Activated CD4-positive, alpha-beta T cell treated with anti-CD3 and anti-CD28 coated beads, Interleukin-2, amount 10 ng/mL, durations not matched to agents 24 days and 14 days (primary cell): ENCODE data around the gene GNRHR. TPM values are rescaled to one million over a fixed set of nuclear protein-coding genes. Genes with fewer than 3 reads are reported as not detected.
"Not testable (repeated sequence)": the region's sequence is repeated elsewhere in the genome, so short reads cannot be mapped to it uniquely, and the experiment has no call there.

Experiments
- DNase-seq: peaks from one replicate; pipeline ENCODE4 v3.0.0; 2022
- H3K27ac Mint-ChIP-seq: one replicate; pipeline ENCODE4 v1.8.0; 2022; ENCODE audit warnings: mild to moderate bottlenecking, mixed read lengths
- H3K27me3 Mint-ChIP-seq: one replicate; pipeline ENCODE4 v1.8.0; 2022; ENCODE audit warnings: mixed read lengths
- H3K36me3 Mint-ChIP-seq: one replicate; pipeline ENCODE4 v1.8.0; 2022; ENCODE audit warnings: low read depth, mild to moderate bottlenecking, mixed read lengths
- H3K4me1 Mint-ChIP-seq: one replicate; pipeline ENCODE4 v1.8.0; 2021; ENCODE audit warnings: mixed read lengths
- H3K4me3 Mint-ChIP-seq: one replicate; pipeline ENCODE4 v1.8.0; 2022; ENCODE audit warnings: mild to moderate bottlenecking, moderate library complexity, mixed read lengths
- H3K9me3 Mint-ChIP-seq: one replicate; pipeline ENCODE4 v1.8.0; 2021; ENCODE audit warnings: mixed read lengths
- intact Hi-C: fragments of 100-400 bp; cut with micrococcal nuclease; formaldehyde crosslinking; loops from one replicate; pipeline ENCODE4 v1.15.1; 2023
- total RNA-seq: library from RNA; stranded (reverse); gene quantifications from 2 replicates; pipeline ENCODE4 v1.2.3, GENCODE V29; 2022

Gene GNRHR, protein sequence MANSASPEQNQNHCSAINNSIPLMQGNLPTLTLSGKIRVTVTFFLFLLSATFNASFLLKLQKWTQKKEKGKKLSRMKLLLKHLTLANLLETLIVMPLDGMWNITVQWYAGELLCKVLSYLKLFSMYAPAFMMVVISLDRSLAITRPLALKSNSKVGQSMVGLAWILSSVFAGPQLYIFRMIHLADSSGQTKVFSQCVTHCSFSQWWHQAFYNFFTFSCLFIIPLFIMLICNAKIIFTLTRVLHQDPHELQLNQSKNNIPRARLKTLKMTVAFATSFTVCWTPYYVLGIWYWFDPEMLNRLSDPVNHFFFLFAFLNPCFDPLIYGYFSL
- not detected in 2 replicates for total RNA-seq

DNA sequence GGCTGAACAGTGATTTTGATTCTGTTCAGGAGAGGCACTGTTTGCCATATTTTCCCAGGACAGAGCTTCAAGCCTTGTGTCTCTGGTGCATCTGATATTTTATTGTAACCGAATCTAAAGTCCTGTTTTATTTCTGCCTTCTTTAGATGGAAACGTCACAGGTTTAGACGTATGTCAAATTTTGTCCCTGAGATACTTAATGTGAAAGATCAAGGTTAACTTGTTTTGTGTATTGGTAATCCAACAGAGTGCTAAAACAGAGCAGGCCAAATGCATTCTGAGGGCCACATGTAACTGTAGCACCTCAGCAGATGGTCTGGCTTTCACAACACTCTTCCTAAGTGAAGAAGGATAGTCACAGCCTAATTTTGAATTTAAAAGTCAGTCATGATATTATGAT lies at the start of gene GNRHR:
TSS of gene GNRHR (minus strand) at position 101 of the 400 bp plus-strand sequence. CDS start at position 48, 53 bp downstream.
- no peak within 1 kb of the TSS for H3K27ac Mint-ChIP-seq
- intact Hi-C loops = no loop called here
- H3K36me3 Mint-ChIP-seq = no peaks in the 10 kb centered on the region
- no peak within 1 kb of the TSS for H3K4me3 Mint-ChIP-seq
- H3K9me3 Mint-ChIP-seq = no peaks in the 10 kb centered on the region
- DNase-seq = no peak
- no peaks in the 10 kb centered on the region for H3K27me3 Mint-ChIP-seq
- no peaks in the 10 kb centered on the region for H3K4me1 Mint-ChIP-seq

DNA sequence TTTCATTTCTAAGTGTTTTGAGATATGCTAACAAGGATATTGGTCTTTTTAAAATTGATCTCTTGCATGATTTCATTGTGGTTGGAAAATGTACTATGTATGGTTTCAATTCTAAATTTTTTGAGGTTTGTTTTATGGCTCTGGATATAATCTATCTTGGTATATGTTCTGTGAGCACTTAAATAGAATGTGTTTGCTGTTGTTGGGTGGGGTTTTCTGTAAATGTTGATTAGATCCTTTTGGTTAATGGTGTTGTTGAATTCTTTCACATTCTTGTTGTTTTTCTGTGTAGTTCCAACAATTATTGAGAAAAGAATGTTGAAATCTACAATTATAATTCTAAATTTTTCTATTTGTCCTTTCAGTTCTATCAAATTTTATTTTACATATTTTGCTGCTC lies 42.6 kb upstream of the GNRHR start:
- H3K9me3 Mint-ChIP-seq = no peaks in the 10 kb centered on the region
- H3K4me1 Mint-ChIP-seq = peaks cover 5% of the 10 kb centered on the region
- DNase-seq = no peak
- intact Hi-C loops = no loop called here
- no peaks in the 10 kb centered on the region for H3K36me3 Mint-ChIP-seq
- H3K27ac Mint-ChIP-seq = no peak overlapping the region
- no peak overlapping the region for H3K4me3 Mint-ChIP-seq
- H3K27me3 Mint-ChIP-seq = no peaks in the 10 kb centered on the region

DNA sequence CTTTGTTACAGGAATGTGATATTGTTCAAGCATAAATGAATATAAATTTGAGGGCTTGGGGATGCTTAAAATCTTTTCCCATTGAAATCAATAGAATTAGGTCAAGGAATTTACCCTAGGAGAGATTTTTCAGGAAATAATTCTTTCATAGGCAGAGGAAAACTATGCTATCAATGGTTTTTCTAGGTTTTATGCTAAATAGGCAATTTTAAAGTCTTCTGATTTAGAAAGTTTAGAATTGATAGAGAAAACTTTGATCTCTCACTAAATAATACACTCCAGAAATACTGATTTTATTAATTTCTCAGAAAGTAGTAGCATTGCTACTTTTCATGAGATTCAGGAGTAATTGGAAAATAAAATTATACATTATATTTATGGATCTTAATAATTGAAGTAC lies 36.5 kb upstream of the GNRHR start:
- H3K9me3 Mint-ChIP-seq = no peaks in the 10 kb centered on the region
- no peaks in the 10 kb centered on the region for H3K27me3 Mint-ChIP-seq
- DNase-seq = no peak
- intact Hi-C loops = no loop called here
- no peaks in the 10 kb centered on the region for H3K4me1 Mint-ChIP-seq
- no peak overlapping the region for H3K4me3 Mint-ChIP-seq
- H3K27ac Mint-ChIP-seq = no peak overlapping the region
- no peaks in the 10 kb centered on the region for H3K36me3 Mint-ChIP-seq

DNA sequence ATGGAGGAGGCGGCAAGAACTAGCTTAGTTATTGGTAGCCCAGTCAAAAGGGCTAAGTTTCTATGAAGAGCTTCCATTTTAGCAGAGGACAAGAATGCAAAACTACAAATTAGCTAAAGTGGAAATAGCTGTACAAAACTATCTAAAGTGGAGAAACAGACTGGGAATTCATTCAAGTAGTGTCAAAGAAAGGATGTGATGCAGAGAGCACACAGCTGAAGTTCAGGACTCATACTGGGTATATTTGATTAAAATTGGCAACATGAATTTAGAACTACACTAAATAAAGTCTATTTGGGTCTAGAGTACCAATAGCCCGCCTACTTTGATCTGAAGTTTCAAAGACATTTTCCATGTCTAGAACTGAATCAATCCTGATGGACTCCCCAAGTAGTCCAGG lies 33.1 kb upstream of the GNRHR start:
- H3K4me3 Mint-ChIP-seq = no peak overlapping the region
- H3K27ac Mint-ChIP-seq = no peak overlapping the region
- intact Hi-C loops = no loop called here
- H3K36me3 Mint-ChIP-seq = no peaks in the 10 kb centered on the region
- no peak for DNase-seq
- H3K27me3 Mint-ChIP-seq = no peaks in the 10 kb centered on the region
- H3K9me3 Mint-ChIP-seq = no peaks in the 10 kb centered on the region
- no peaks in the 10 kb centered on the region for H3K4me1 Mint-ChIP-seq

DNA sequence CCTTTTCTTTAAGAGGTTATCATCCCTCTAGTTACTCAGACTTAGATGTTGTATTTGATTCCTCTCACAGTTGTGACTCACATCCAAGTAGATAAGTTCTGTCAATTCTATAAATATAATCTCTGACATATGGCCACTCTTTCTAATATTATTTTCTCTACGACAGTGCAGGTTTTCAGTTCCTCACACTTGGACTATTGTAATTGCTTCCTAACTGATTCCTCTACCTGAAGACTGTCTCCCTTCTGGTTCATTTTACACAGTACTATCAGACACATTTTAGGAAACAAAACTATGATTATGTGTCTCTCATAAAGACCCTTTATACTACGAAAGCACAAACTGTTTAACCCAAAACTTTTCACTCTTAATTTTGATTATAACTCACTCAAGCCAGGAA lies 31.3 kb upstream of the GNRHR start:
- H3K9me3 Mint-ChIP-seq = no peaks in the 10 kb centered on the region
- no peaks in the 10 kb centered on the region for H3K4me1 Mint-ChIP-seq
- H3K36me3 Mint-ChIP-seq = no peaks in the 10 kb centered on the region

DNA sequence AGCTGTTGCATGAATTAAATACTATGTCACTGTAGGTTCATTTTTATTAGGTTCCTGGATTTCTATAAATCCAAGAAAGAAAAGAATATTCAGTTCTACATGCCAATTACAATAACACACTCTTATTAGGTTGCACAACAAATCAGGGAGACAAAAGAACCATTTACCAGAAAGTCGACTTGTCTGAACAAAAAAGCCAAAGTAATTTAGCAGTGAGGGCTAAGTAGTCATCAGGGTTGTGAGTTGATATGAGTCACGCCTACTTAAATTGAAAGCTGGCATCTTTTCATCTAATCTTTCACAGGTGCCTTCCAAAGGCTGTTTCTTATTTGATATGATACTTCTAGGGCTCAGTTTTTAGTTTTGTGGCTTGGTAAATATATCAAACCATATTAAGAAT lies 25.4 kb upstream of the GNRHR start:
- H3K4me3 Mint-ChIP-seq = no peak overlapping the region
- intact Hi-C loops = no loop called here
- H3K36me3 Mint-ChIP-seq = no peaks in the 10 kb centered on the region
- H3K27me3 Mint-ChIP-seq = no peaks in the 10 kb centered on the region
- no peak for DNase-seq
- no peaks in the 10 kb centered on the region for H3K9me3 Mint-ChIP-seq
- no peak overlapping the region for H3K27ac Mint-ChIP-seq
- H3K4me1 Mint-ChIP-seq = no peaks in the 10 kb centered on the region

More for the DNA sequence above, 31.3 kb upstream of the GNRHR start:
- Mint-ChIP-seq H3K27me3 (no peaks in the 10 kb centered on the region), H3K27ac (no peak overlapping the region), H3K4me3 (no peak overlapping the region)
- no peak for DNase-seq
- intact Hi-C loops = no loop called here

DNA sequence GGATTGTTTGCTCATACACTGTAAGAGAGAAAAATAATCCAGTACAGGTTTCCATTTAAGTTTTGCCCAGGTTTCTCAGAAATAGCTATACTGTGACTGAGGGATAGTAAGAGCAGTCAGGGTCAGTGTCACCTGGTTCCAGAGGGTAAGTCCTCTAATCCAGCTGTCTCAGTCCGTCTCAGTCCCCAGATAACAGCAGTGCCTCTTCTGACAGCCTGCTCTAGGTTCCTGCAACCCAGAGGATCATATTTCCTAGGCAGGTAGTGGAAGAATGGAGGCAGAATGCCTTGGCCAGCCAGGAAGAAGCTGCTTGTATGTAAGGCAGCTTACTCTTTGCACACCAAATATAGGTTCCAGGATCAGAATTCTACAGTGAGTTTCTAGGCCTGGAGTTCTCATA lies 22.6 kb upstream of the GNRHR start:
- Mint-ChIP-seq H3K36me3 (no peaks in the 10 kb centered on the region), H3K27ac (no peak overlapping the region), H3K27me3 (no peaks in the 10 kb centered on the region), H3K4me1 (no peaks in the 10 kb centered on the region), H3K4me3 (no peak overlapping the region), H3K9me3 (no peaks in the 10 kb centered on the region)
- DNase-seq = no peak
- intact Hi-C loops = no loop called here

DNA sequence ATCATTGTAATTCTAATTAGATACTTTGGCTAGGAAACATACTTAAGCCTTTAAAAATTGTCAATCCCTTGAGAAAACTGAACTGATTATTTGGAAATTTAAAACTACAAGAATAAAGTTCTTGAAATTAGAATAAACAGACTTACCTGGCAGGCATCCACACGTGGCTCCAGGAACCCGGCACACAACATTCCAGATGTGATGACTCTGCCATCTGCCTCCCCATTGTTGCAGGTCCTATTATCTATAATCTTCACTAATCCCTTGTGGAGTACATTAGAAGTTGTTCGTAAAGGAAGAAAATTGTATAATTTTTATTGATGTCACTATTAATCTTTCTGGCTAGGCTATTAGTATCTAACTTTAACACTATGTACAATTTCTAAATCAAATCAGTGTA lies 16.2 kb upstream of the GNRHR start:
- H3K27me3 Mint-ChIP-seq = no peaks in the 10 kb centered on the region
- intact Hi-C loops = no loop called here
- no peaks in the 10 kb centered on the region for H3K36me3 Mint-ChIP-seq
- no peaks in the 10 kb centered on the region for H3K9me3 Mint-ChIP-seq
- H3K4me3 Mint-ChIP-seq = no peak overlapping the region
- DNase-seq = no peak
- no peak overlapping the region for H3K27ac Mint-ChIP-seq
- no peaks in the 10 kb centered on the region for H3K4me1 Mint-ChIP-seq

DNA sequence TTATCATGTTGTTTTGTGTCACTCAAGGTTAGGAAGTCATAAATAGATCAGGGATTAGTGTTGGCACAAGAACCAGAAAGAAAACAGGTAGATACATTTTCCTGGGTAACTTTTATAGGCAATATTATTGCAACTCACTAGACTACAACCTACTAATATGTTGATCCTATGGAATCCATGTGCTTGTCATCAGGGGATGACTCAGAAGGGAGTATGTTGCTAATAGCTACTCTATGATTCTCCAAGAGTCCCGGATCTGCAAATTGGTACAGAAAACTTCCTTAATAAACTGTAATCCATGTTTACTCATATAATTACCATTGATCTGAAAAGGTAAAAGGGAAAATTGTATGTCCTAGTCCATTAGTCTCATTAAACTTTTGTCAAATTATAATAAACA lies 11.7 kb upstream of the GNRHR start:
- H3K4me3 Mint-ChIP-seq = no peak overlapping the region
- no peaks in the 10 kb centered on the region for H3K36me3 Mint-ChIP-seq
- intact Hi-C loops = no loop called here
- DNase-seq = no peak
- H3K9me3 Mint-ChIP-seq = no peaks in the 10 kb centered on the region
- H3K27ac Mint-ChIP-seq = no peak overlapping the region
- no peaks in the 10 kb centered on the region for H3K27me3 Mint-ChIP-seq
- peaks cover 3% of the 10 kb centered on the region for H3K4me1 Mint-ChIP-seq

DNA sequence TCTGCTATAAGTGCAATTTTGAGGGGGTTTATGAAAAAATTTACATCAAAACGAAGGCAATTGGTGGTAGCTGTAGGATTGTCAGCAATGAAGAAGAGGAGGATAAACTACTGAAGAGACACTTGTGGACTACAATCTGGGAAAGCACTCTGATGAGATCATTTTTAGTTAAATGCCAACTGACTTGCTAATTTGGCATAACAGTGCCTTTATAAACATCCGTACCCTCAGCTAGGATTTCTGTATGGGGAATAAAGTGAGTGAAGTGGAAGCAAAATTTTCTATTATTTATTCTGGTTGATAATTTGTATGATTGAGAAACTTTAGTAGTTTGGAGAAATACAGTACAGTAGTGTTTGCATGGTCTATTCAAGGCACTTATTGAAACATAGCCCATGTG lies 11.2 kb upstream of the GNRHR start:
- Mint-ChIP-seq H3K4me3 (no peak overlapping the region), H3K4me1 (peaks cover 3% of the 10 kb centered on the region), H3K27ac (no peak overlapping the region), H3K27me3 (no peaks in the 10 kb centered on the region), H3K36me3 (no peaks in the 10 kb centered on the region), H3K9me3 (no peaks in the 10 kb centered on the region)
- intact Hi-C loops = no loop called here
- no peak for DNase-seq

DNA sequence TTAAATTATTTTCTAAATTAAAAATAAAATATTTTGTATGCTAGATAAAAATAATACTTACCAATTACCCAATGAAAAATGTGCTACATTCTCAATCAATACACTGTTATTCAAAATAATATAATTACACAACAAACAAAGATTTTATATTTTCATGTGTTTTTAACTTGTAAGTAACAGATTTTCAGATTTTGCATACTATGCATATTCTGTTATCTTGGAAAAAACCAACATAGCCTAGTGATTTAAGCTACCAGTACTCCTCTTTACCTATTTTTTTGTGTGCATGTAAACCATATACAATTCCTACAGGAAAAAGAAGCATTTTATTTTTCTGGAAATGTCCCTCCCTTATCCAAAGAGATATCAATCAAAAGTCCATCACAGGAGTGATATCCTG lies 10.0 kb upstream of the GNRHR start:
- no peaks in the 10 kb centered on the region for H3K36me3 Mint-ChIP-seq
- H3K27me3 Mint-ChIP-seq = no peaks in the 10 kb centered on the region
- peaks cover 3% of the 10 kb centered on the region for H3K4me1 Mint-ChIP-seq
- intact Hi-C loops = no loop called here
- no peak overlapping the region for H3K27ac Mint-ChIP-seq
- DNase-seq = no peak
- no peak overlapping the region for H3K4me3 Mint-ChIP-seq
- no peaks in the 10 kb centered on the region for H3K9me3 Mint-ChIP-seq

DNA sequence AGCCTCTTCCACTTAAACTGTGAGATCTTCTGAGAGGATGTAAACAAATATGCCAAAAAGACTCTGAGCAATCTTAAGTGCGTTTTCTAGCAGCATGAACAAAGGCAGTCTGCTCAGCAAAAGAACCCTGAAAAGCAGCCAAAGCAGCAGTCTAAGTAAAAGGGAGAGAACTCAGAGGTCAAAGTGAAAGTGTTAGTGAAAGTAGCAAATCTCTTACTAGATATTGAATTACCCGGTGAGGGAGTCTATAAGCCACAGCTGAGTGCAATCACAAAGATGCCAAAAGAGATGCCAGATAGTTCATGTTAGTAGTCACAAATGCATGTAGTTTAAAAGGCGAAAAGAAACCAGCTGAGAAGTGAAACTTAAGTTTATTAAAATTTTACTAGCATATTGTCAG lies 7.9 kb upstream of the GNRHR start:
- DNase-seq = peak; percentile 71
- Mint-ChIP-seq H3K36me3 (no peaks in the 10 kb centered on the region), H3K4me3 (no peak overlapping the region), H3K27me3 (no peaks in the 10 kb centered on the region), H3K27ac (no peak overlapping the region), H3K9me3 (no peaks in the 10 kb centered on the region), H3K4me1 (peaks cover 3% of the 10 kb centered on the region)
- intact Hi-C loops = no loop called here

DNA sequence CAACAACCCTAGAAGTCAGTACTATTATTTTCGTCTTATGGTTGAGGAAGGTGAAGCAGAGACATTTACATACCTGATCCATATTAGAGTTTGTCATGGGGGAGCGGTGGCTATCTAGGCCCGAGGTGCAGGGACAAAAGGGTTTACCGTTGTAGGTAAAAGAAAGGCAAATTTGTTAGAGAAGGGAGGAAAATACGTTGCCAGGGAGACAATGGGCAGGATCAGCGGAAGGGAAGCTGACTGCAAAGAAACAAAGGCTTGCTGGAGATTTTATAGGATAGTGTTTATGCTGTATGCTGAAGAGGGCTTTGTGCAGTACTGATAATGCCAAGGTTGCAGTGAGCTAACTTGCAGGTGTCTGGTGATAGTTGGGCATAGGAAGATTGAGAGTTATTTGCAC lies 2.8 kb upstream of the GNRHR start:
- H3K36me3 Mint-ChIP-seq, intact Hi-C loops, H3K27ac Mint-ChIP-seq: not testable (repeated sequence)

DNA sequence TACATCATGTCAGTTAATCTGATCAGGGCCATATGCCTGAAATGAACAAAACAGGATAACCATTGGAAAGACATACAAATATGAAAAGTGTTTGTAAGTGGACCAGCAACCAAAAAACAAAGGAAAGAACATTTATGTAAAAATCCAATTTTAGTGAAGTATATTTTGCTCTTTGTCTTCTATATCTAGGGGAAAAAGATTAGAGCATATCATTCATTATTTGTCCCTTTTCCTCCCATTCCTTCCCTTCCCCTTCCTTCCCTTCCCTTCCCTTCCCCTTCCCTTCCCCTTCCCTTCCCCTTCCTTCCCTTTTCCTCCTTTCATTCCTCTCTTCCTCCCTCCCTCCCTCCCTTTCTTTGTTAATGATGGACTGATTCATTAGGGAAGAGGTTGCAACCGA lies 1.8 kb upstream of the GNRHR start:
- intact Hi-C loops = no loop called here
- no peak for DNase-seq
- Mint-ChIP-seq H3K27me3 (no peaks in the 10 kb centered on the region), H3K4me1 (no peaks in the 10 kb centered on the region), H3K36me3 (no peaks in the 10 kb centered on the region), H3K9me3 (no peaks in the 10 kb centered on the region), H3K27ac (no peak overlapping the region), H3K4me3 (no peak overlapping the region)

More for the DNA sequence above, 2.8 kb upstream of the GNRHR start:
- not testable (repeated sequence) for H3K4me1 Mint-ChIP-seq, H3K4me3 Mint-ChIP-seq, H3K9me3 Mint-ChIP-seq, DNase-seq, H3K27me3 Mint-ChIP-seq

DNA sequence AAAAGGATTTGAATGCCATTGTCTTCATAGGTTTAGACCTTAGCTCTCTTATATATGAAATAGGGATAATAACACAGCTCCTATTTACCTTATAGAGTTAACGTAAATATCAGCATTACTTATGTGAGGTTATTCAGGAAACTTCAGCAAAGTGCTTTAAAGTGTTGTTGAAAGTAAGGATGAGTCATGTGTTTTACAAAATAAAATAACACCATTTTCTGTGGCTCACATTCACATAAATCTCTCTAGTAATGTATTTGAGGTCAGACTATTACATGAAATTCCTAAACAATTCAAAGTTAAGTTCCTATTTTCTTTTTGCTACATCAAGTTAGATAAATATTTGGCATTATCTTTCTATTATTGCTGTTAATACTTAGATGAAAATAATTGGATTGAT lies 2.9 kb downstream of the GNRHR start:
- no peak for DNase-seq
- Mint-ChIP-seq H3K27me3 (no peaks in the 10 kb centered on the region), H3K27ac (no peak overlapping the region), H3K36me3 (no peaks in the 10 kb centered on the region), H3K9me3 (no peaks in the 10 kb centered on the region), H3K4me1 (peaks cover 8% of the 10 kb centered on the region), H3K4me3 (no peak overlapping the region)
- intact Hi-C loops = no loop called here
